HTERT RPE-1 (cell line): Measurements from ENCODE around the gene CALN1.
"Not testable (repeated sequence)": the region's sequence is repeated elsewhere in the genome, so short reads cannot be mapped to it uniquely, and the experiment has no call there.

Experiments
- in situ Hi-C: fragments of 300-500 bp; cut with MboI; formaldehyde crosslinking; loops from 4 replicates; pipeline ENCODE4 v1.14.3; 2020; ENCODE audit warnings: low sequenced_read_pairs

CALN1 gene

GRCh38 chr7:72106405-72106804 lies 305.7 kb downstream of the CALN1 start:
- in situ Hi-C loops, result no loop called here

GRCh38 chr7:72101444-72101843 lies 310.7 kb downstream of the CALN1 start:
- in situ Hi-C loops, result no loop called here

GRCh38 chr7:72099784-72100183 lies 312.4 kb downstream of the CALN1 start:
- in situ Hi-C loops, result no loop called here

GRCh38 chr7:72098807-72099580 lies 313.1 kb downstream of the CALN1 start:
- in situ Hi-C loops, result no loop called here

DNA sequence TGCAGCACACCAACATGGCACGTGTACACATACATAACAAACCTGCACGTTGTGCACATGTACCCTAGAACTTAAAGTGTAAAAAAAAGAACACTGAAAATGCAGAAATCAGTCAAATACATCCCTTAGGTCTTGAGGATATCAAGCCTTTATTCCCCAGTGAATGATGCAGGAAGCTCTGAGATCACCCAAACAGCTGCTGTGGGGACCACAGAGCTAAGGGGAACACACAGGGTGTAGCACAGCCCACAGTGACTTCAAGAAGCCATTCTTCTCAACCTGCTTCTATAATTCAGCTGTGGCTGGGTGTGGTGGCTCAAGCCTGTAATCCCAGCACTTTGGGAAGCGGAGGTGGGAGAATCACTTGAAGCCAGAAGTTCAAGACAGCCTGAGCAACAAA lies 314.9 kb downstream of the CALN1 start:
- in situ Hi-C loops, result no loop called here

GRCh38 chr7:72092769-72093168 lies 319.4 kb downstream of the CALN1 start:
- in situ Hi-C loops, result no loop called here

- in situ Hi-C loops, result no loop called here
Measured at GRCh38 chr7:72087926-72088325, 324.2 kb downstream of the CALN1 start.

DNA sequence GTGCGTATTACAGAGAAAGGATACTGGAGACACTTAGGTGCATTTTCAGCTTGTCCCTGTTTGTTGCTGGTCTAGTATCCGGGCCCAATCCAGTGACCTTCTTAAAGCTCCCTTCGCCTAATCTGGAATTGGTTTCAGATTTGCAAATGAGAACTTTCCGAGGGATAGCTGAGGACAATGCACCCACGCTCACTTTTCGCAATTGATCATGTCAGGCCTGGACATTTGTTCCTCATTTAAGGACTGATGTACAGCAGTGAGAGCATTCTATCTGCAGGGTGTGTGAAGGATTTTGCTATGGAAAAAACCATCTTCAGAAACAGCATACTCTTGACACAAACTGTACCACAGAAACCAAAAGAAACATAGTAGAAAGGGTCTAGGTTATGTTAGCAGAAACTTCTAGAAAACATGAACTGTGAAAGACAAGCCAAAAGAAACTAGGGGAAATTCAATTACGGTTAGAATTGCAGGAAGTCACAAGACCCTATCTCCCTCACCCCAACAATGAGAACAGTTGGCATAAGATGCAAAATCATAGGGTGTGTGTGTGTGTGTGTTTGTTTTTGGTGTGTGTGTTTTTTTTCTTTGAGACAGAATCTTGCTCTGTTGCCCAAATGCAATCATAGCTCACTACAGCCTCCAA lies 331.1 kb downstream of the CALN1 start:
- in situ Hi-C loops, result no loop called here

- in situ Hi-C loops, result no loop called here
Measured at GRCh38 chr7:72080341-72080766, 331.8 kb downstream of the CALN1 start.

DNA sequence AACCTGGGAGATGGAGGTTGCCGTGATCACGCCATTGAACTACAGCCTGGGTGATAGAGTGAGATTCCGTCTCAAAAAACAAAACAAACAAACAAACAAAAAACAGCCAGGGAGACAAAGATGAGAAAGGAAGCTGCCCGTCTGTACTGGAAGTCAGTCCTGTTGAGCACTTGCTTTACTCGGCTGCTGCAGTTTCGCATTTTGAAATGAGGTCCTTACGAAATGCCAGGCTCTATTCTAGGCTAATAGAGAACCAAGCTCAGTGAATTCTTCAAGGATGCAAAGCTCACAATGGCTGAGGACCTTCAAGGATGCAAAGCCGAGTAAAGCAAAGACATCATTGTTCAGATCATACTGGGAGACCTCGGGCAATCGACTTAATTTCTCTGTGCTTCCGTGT lies 333.3 kb downstream of the CALN1 start:
- in situ Hi-C loops, result no loop called here

DNA sequence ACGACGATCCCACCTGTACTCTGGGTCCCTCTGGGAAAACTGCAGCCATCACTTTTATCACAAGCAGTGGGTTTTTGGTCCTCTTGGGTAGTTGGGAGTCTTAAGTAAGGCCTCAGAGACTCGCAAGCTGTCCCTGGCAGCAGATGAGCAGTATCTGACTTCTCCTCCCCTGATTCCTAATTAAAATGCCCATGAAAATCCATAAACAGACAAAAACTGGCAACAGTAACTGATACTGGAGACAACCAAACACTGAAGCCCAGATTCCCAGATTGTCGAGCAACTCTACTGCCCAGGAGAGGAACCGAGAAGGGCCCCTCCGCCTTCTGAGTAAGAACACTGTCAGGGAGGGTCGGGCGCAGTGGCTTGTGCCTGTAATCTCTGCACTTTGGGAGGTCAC lies 333.8 kb downstream of the CALN1 start:
- in situ Hi-C loops, result no loop called here

DNA sequence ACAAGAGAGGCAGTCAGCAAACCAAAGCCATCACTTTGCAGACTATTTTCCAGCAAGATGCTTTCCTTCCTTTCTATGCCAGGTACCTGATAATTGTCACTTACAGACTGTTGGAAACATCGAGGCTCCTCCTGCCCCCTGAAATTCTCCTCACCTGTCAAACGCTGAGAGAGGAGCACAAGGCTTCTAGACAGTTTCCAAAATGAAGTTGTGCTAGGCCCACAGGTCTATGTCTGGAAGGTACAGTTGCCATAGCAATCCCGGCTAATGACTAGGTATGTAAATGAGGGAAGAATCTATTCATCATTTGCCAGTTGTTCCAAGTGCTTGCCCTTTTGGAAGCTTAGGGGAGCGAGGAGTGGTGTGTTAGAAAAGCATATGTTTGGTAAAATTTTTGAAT lies 334.4 kb downstream of the CALN1 start:
- in situ Hi-C loops, result no loop called here

- in situ Hi-C loops, result no loop called here
Measured at GRCh38 chr7:72072901-72073300, 339.2 kb downstream of the CALN1 start.

- in situ Hi-C loops, result no loop called here
Measured at GRCh38 chr7:72069263-72069662, 342.9 kb downstream of the CALN1 start.

DNA sequence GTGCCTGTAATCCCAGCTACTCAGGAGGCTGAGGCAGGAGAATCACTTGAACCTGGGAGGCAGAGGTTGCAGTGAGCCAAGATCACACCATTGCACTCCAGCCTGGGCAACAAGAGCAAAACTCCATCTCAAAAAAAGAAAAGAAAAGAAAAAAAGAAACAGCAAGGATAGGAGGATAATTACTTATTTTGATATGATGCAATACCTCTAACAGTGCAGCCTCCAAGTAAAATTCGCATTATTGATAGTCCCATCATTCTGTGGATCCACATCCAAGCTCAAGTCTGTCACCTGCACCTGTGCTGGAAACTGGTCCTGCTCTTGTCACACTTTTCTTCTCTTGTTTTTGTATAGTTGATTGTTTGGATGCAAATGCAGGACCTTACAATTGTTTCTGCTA lies 346.4 kb downstream of the CALN1 start:
- in situ Hi-C loops, result not testable (repeated sequence)

DNA sequence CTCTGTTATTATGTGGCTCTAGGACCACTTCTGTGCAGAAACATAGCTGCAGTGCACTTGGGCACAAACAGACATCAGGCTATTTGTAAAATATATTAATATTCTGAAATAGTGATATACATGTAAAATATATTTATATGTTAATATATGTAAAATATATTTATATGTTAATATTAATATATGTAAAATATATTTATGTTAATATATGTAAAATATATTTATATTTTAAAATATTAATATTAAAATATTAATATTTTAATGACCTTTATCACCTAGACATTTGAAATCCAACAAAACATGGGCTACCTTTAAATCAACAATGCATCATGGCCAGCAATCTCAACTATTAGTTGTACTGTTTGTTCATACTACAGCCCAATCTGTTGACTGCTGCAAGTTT lies 347.2 kb downstream of the CALN1 start:
- in situ Hi-C loops, result no loop called here

GRCh38 chr7:72063330-72063729 lies 348.8 kb downstream of the CALN1 start:
- in situ Hi-C loops, result no loop called here

DNA sequence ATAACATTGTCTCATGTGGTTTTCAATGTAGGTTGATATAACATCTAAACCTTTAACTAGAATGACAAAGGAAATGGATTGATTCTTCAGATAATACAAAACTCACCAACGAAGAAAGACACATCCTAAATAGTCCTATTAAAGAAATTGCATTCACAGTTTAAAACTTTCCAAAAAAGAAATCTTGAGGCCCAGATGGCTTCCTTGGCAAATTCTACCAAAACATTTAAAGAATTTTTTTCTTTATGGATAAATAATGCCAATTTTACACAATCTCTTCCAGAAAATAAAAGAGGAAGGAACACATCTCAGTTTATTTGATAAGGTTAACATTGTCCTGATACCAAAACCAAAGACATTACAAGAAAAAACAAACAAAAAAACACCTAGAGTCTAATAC lies 349.5 kb downstream of the CALN1 start:
- in situ Hi-C loops, result no loop called here

DNA sequence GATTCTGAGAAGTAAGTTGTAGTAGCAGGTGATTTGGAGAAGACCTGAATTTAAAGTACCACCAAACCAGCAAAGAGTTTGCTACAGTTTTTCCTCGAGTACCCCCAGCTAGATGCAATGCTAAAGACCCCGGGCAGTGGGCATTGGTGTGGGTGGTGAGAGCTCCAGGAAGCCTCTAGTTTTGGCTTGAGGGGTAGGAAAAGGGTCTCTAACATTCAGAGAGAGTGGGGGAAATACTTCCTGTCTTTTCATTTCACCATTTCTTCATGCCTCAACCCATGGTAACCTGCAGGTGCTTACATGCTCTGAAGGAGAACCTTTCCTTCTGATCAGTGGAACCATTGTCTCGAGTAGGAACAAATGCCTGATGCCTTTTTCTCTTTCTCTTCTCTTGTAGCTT lies 352.2 kb downstream of the CALN1 start:
- in situ Hi-C loops, result no loop called here

- in situ Hi-C loops, result no loop called here
Measured at GRCh38 chr7:72058579-72058978, 353.6 kb downstream of the CALN1 start.

- in situ Hi-C loops, result no loop called here
Measured at GRCh38 chr7:72057796-72058195, 354.3 kb downstream of the CALN1 start.

DNA sequence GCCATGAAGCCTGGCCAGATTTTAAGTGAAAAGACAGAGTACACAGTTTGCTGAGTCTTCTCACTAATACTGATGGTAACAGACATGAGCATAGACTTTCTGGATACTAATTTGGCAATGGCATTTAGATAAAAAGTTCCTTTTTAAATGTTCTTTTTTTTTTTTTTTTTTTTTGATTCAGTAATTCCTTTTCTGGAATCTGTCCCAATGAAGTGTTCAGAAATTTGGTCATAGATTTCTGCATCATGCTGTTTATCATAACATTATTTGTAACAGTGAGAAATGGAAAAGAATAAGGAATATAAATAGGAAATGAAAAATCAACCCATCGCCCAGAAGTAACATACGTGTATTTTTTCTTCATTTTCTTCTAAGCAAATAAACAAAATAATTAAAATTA lies 354.9 kb downstream of the CALN1 start:
- in situ Hi-C loops, result no loop called here

- in situ Hi-C loops, result no loop called here
Measured at GRCh38 chr7:72055426-72055825, 356.7 kb downstream of the CALN1 start.
